ENCODE data around the gene FIGNL2.

DNA sequence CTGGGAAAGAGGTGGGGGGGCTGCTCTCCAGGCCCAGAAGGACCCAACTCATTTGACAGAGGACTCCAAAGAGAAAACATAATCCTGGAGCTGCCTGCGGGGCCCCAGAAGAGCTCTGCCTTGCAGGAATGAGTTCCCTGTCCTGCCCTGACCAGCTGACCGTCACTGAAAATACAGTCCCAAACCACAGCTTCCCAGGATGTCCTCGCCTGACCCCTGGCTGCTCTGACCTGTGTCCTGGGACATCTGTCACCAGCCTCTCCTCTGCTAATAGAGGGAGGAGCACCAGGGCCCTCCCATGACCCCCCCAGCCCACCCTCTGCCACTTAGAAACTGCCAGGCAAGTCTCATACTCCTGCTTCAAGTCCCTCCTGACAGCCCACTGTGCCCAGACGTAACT is 9.8 kb downstream of the FIGNL2 start:
- TF ChIP-seq, protein P1, sequence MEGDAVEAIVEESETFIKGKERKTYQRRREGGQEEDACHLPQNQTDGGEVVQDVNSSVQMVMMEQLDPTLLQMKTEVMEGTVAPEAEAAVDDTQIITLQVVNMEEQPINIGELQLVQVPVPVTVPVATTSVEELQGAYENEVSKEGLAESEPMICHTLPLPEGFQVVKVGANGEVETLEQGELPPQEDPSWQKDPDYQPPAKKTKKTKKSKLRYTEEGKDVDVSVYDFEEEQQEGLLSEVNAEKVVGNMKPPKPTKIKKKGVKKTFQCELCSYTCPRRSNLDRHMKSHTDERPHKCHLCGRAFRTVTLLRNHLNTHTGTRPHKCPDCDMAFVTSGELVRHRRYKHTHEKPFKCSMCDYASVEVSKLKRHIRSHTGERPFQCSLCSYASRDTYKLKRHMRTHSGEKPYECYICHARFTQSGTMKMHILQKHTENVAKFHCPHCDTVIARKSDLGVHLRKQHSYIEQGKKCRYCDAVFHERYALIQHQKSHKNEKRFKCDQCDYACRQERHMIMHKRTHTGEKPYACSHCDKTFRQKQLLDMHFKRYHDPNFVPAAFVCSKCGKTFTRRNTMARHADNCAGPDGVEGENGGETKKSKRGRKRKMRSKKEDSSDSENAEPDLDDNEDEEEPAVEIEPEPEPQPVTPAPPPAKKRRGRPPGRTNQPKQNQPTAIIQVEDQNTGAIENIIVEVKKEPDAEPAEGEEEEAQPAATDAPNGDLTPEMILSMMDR (IDR thresholded peaks at IDR 0.05) = no peak
- no peak for TF ChIP-seq POLR2A (IDR thresholded peaks at IDR 0.05)

Measured in uterus (tissue), 2 donors.